GM12873 (cell line): ENCODE results near the gene PCGF2.

Source experiments
- CTCF ChIP-seq: IDR thresholded peaks from 2 replicates; pipeline ENCODE4 v1.5.1; 2012; ENCODE audit warnings: low read depth, mild to moderate bottlenecking, moderate library complexity, low read length, control low read depth; ENCODE audit not compliant: insufficient read depth; ENCODE audit errors: missing control alignments

Gene PCGF2

GRCh38 chr17:38713456-38714075, 34.6 kb downstream of the PCGF2 start:
- TF ChIP-seq CTCF = no peak

DNA sequence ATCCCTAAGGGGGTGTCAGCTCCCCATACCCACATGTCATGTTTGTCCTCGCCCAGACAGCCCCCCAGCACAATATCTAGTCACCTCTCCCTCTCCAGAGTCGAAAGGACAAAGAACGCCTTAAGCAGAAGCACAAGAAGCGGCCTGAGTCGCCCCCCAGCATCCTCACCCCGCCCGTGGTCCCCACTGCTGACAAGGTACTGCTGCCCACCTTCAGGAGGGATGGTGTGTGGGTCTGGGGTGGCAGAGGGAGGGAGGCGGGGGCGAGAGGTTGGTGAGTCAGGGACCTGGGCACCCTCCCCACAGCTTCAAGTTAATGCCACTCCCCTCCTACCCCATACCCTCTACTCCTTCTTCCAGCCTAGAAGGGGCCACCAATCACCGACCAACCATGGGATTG, 35.5 kb downstream of the PCGF2 start:
- no peak for TF ChIP-seq CTCF

DNA sequence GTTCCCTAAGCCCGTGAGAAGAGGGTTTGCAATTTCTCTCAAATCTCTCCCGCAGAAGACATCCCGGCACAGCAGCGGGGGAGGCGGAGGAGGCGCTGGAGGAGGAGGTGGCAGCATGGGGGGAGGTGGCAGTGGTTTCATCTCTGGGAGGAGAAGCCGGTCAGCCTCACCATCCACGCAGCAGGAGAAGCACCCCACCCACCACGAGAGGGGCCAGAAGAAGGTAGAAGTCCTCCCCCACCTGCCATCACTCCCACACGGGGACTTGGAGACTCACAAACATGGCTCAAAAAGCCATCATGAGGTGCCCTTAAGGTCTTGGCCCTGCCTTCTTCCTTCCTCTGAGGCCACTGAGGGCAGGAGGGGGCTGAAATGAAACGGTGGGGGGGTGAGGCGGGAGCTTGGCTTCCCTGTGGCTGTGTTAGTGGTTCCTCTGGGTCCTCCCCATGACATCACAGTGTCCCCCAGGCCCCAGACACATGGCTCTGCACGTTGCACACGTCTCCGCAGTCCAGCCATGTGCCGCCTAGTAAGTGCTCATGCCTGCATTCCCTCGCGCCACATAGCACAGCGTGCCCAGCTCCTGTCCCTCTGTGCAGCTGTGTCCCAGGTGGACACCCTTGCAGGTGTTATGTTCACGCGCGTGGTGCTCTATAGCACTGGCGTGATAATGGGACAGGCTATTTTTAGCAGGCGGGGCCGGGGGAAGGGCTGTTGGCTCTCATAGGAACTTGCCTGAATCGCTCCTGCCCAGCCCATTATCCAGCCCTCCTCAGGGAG, 36.2 kb downstream of the PCGF2 start:
- TF ChIP-seq CTCF = no peak

- no peak for TF ChIP-seq CTCF
Observed at GRCh38 chr17:38710985-38711384, 37.2 kb downstream of the PCGF2 start.

GRCh38 chr17:38710604-38710962, 37.6 kb downstream of the PCGF2 start:
- TF ChIP-seq CTCF = no peak

- TF ChIP-seq CTCF = no peak
Observed at GRCh38 chr17:38709864-38710603, 38.1 kb downstream of the PCGF2 start.
